HG03342 (cell line): Measurements from ENCODE around the gene ZNF420.
"Not testable (repeated sequence)": the region's sequence is repeated elsewhere in the genome, so short reads cannot be mapped to it uniquely, and the experiment has no call there.

ENCODE experiments used
- ATAC-seq: cut with Tn5 transposase; IDR thresholded peaks from one replicate; pipeline ENCODE4 v1.9.1; 2021; ENCODE audit warnings: mild to moderate bottlenecking, moderate library complexity; ENCODE audit not compliant: unreplicated experiment

Gene ZNF420

GRCh38 chr19:37077934-37078716 is at the start of gene ZNF420:
TSS of gene ZNF420 (plus strand) at chr19:37078433. CDS start at chr19:37089119, 10,686 bp downstream.
- peak; percentile 93 for ATAC-seq

- no peak for ATAC-seq
Measured at GRCh38 chr19:37045140-37045539, 33.1 kb upstream of the ZNF420 start.

GRCh38 chr19:37055330-37055729 is 22.9 kb upstream of the ZNF420 start:
- ATAC-seq: no peak

- ATAC-seq: no peak
Measured at GRCh38 chr19:37056776-37057175, 21.5 kb upstream of the ZNF420 start.

GRCh38 chr19:37059142-37059541 is 19.1 kb upstream of the ZNF420 start:
- no peak for ATAC-seq

- not testable (repeated sequence) for ATAC-seq
Measured at GRCh38 chr19:37064886-37065285, 13.3 kb upstream of the ZNF420 start.

- ATAC-seq: no peak
Measured at GRCh38 chr19:37074111-37074510, 4.1 kb upstream of the ZNF420 start.

- no peak for ATAC-seq
Measured at GRCh38 chr19:37074819-37075362, 3.3 kb upstream of the ZNF420 start.

GRCh38 chr19:37076524-37076923 is 1.7 kb upstream of the ZNF420 start:
- ATAC-seq: not testable (repeated sequence)

GRCh38 chr19:37077501-37077933 is 716 bp upstream of the ZNF420 start:
- ATAC-seq: peak; percentile 5

- ATAC-seq: no peak
Measured at GRCh38 chr19:37078717-37079032, 442 bp downstream of the ZNF420 start.

- no peak for ATAC-seq
Measured at GRCh38 chr19:37079238-37079637, 1.0 kb downstream of the ZNF420 start.

- ATAC-seq: no peak
Measured at GRCh38 chr19:37082307-37082706, 4.1 kb downstream of the ZNF420 start.

GRCh38 chr19:37087110-37087509 is 8.9 kb downstream of the ZNF420 start:
- no peak for ATAC-seq

GRCh38 chr19:37095859-37096258 is 17.6 kb downstream of the ZNF420 start:
- ATAC-seq: no peak

- ATAC-seq: no peak
Measured at GRCh38 chr19:37098570-37098969, 20.3 kb downstream of the ZNF420 start.

GRCh38 chr19:37104135-37104534 is 25.9 kb downstream of the ZNF420 start:
- not testable (repeated sequence) for ATAC-seq

GRCh38 chr19:37111753-37112152 is 33.5 kb downstream of the ZNF420 start:
- ATAC-seq: not testable (repeated sequence)

GRCh38 chr19:37114001-37114400 is 35.8 kb downstream of the ZNF420 start:
- no peak for ATAC-seq

GRCh38 chr19:37122093-37122492 is 43.9 kb downstream of the ZNF420 start:
- not testable (repeated sequence) for ATAC-seq

- ATAC-seq: no peak
Measured at GRCh38 chr19:37127999-37128820, 50.0 kb downstream of the ZNF420 start.

- no peak for ATAC-seq
Measured at GRCh38 chr19:37128821-37129177, 50.6 kb downstream of the ZNF420 start.
